H1 (cell line): Measurements from ENCODE around the gene HMCES. TPM values are rescaled to one million over a fixed set of nuclear protein-coding genes. Genes with fewer than 3 reads are reported as not detected.

Source experiments
- CTCF ChIA-PET: fragments of 300-600 bp; sonication (Branson Sonifier 250); formaldehyde crosslinking; loops from one replicate; lab custom pipeline; 2021; ENCODE audit not compliant: partially characterized antibody; lab: Charles Lee
- POLR2A ChIA-PET: fragments of 300-600 bp; sonication (Branson Sonifier 250); formaldehyde crosslinking; loops from one replicate; lab custom pipeline; 2021; ENCODE audit warnings: inconsistent platforms; ENCODE audit not compliant: partially characterized antibody; lab: Charles Lee
- DNase-seq, 2 experiments: peaks; one replicate each; pipeline versions ENCODE4 v3.0.0 to v3.0.0-alpha.2; 2010 to 2022; ENCODE audit warnings: low spot score in 2 of 2, low read depth in 1 of 2, mixed read lengths in 1 of 2
- FAIRE-seq: peaks from 2 replicates; lab custom pipeline; 2011; peaks lifted over from hg19 to GRCh38; lab: Jason Lieb, UNC
- H2AFZ ChIP-seq: 2 replicates; pipeline ENCODE4 v1.8.1; 2012; ENCODE audit warnings: low read length, inconsistent platforms
- H2AK5ac ChIP-seq: 2 replicates; pipeline ENCODE4 v1.6.1; 2013; ENCODE audit warnings: low read depth, low read length
- H2BK120ac ChIP-seq: replicated peaks from 2 replicates; pipeline ENCODE3; 2013; ENCODE audit warnings: low read depth, low read length, inconsistent platforms
- H2BK12ac ChIP-seq: 2 replicates; pipeline ENCODE4 v1.6.1; 2013; ENCODE audit warnings: low read depth, low read length
- H2BK15ac ChIP-seq: 2 replicates; pipeline ENCODE4 v1.6.1; 2013; ENCODE audit warnings: low read length
- H2BK20ac ChIP-seq: 2 replicates; pipeline ENCODE4 v1.6.1; 2013; ENCODE audit warnings: low read length
- H2BK5ac ChIP-seq: 2 replicates; pipeline ENCODE4 v1.6.1; 2013; ENCODE audit warnings: low read depth, low read length
- H3K14ac ChIP-seq: 2 replicates; pipeline ENCODE4 v1.6.1; 2013; ENCODE audit warnings: inconsistent platforms; ENCODE audit not compliant: insufficient read length
- H3K18ac ChIP-seq: 2 replicates; pipeline ENCODE4 v1.6.1; 2013; ENCODE audit warnings: low read length; ENCODE audit errors: extremely low read depth
- H3K23ac ChIP-seq: 2 replicates; pipeline ENCODE4 v1.6.1; 2013; ENCODE audit warnings: inconsistent platforms; ENCODE audit not compliant: insufficient read length
- H3K23me2 ChIP-seq: 2 replicates; pipeline ENCODE4 v1.6.1; 2013; ENCODE audit warnings: low read depth, low read length
- H3K27ac ChIP-seq: 2 replicates; pipeline ENCODE4 v1.6.1; 2011; ENCODE audit warnings: low read depth, low read length, inconsistent platforms
- H3K27me3 ChIP-seq, 4 experiments: replicated peaks in 1 of 4; 1 replicate in 1 of 4; 2 replicates in 3 of 4; pipeline versions ENCODE4 v1.6.1 to v1.8.1; 2011 to 2013; ENCODE audit warnings: low read length in 3 of 4, mild to moderate bottlenecking in 3 of 4, inconsistent platforms in 2 of 4, mixed read lengths in 2 of 4, moderate library complexity in 1 of 4; ENCODE audit not compliant: control insufficient read depth in 3 of 4, insufficient read depth in 3 of 4; ENCODE audit errors: extremely low read depth in 1 of 4
- H3K36me3 ChIP-seq, 4 experiments: 2 replicates each; pipeline versions ENCODE4 v1.6.1 to v1.8.1; 2011 to 2013; ENCODE audit warnings: mild to moderate bottlenecking in 4 of 4, low read length in 3 of 4, moderate library complexity in 2 of 4, control low read depth in 1 of 4, inconsistent platforms in 1 of 4; ENCODE audit not compliant: insufficient read depth in 4 of 4, control insufficient read depth in 2 of 4
- H3K4ac ChIP-seq: replicated peaks from 2 replicates; pipeline ENCODE3; 2013; ENCODE audit warnings: low read length, low read depth, mixed read lengths, inconsistent platforms; ENCODE audit not compliant: insufficient read length
- H3K4me1 ChIP-seq, 4 experiments: replicated peaks in 1 of 4; 1 replicate in 1 of 4; 2 replicates in 3 of 4; pipeline versions ENCODE4 v1.6.1 to v1.8.1; 2011 to 2013; ENCODE audit warnings: low read length in 3 of 4, inconsistent platforms in 2 of 4, mixed read lengths in 1 of 4; ENCODE audit not compliant: insufficient read depth in 4 of 4, control insufficient read depth in 3 of 4
- H3K4me2 ChIP-seq, 2 experiments: 2 replicates each; pipeline versions ENCODE4 v1.6.1 to v1.8.1; 2011 to 2013; ENCODE audit warnings: low read depth in 2 of 2, low read length in 2 of 2, control low read depth in 1 of 2, inconsistent platforms in 1 of 2, mild to moderate bottlenecking in 1 of 2; ENCODE audit not compliant: insufficient read depth in 1 of 2
- H3K4me3 ChIP-seq, 4 experiments: fragments of 200-600, 300-600 bp in 1 of 4; sonication (generic), shearing (Covaris generic), sonication (Bioruptor Twin) in 1 of 4; 2 replicates each; pipeline versions ENCODE4 v1.5.1 to v1.8.1; 2011 to 2016; ENCODE audit warnings: low read length in 4 of 4, low read depth in 3 of 4, control low read depth in 2 of 4, inconsistent platforms in 2 of 4, mild to moderate bottlenecking in 2 of 4, mixed read lengths in 1 of 4, moderate library complexity in 1 of 4; ENCODE audit not compliant: insufficient read depth in 2 of 4; ENCODE audit errors: extremely low read depth in 1 of 4
- H3K56ac ChIP-seq: replicated peaks from 2 replicates; pipeline ENCODE3; 2013; ENCODE audit warnings: low read depth, mild to moderate bottlenecking, mixed read lengths, low read length, inconsistent platforms; ENCODE audit not compliant: insufficient read length
- H3K79me1 ChIP-seq: 2 replicates; pipeline ENCODE4 v1.6.1; 2013; ENCODE audit warnings: low read depth, low read length, control low read depth
- H3K79me2 ChIP-seq, 2 experiments: 2 replicates each; pipeline versions ENCODE4 v1.6.1 to v1.8.1; 2012 to 2013; ENCODE audit warnings: low read length in 2 of 2, mild to moderate bottlenecking in 2 of 2, inconsistent platforms in 1 of 2; ENCODE audit not compliant: insufficient read depth in 2 of 2, control insufficient read depth in 1 of 2
- H3K9ac ChIP-seq, 4 experiments: replicated peaks in 1 of 4; 1 replicate in 1 of 4; 2 replicates in 3 of 4; pipeline versions ENCODE4 v1.6.1 to v1.8.1; 2011 to 2013; ENCODE audit warnings: low read depth in 3 of 4, low read length in 3 of 4, control low read depth in 2 of 4, mild to moderate bottlenecking in 2 of 4, moderate library complexity in 2 of 4, inconsistent platforms in 1 of 4; ENCODE audit errors: extremely low read depth in 1 of 4
- H3K9me3 ChIP-seq, 2 experiments: 2 replicates each; pipeline versions ENCODE4 v1.6.1 to v1.8.1; 2012 to 2013; ENCODE audit warnings: mild to moderate bottlenecking in 2 of 2, moderate library complexity in 2 of 2, control low read depth in 1 of 2, inconsistent platforms in 1 of 2, low read depth in 1 of 2, low read length in 1 of 2, mixed read lengths in 1 of 2; ENCODE audit not compliant: insufficient read depth in 2 of 2
- H4K20me1 ChIP-seq, 2 experiments: replicated peaks in 1 of 2; 2 replicates each; pipeline versions ENCODE3 to v1.8.1; 2011 to 2013; ENCODE audit warnings: inconsistent platforms in 2 of 2, low read length in 2 of 2, mild to moderate bottlenecking in 1 of 2; ENCODE audit not compliant: insufficient read depth in 2 of 2, control insufficient read depth in 1 of 2
- H4K5ac ChIP-seq: 2 replicates; pipeline ENCODE4 v1.6.1; 2013; ENCODE audit warnings: low read length, low read depth, mixed read lengths, inconsistent platforms; ENCODE audit not compliant: insufficient read length
- H4K8ac ChIP-seq: 2 replicates; pipeline ENCODE4 v1.8.0; 2013; ENCODE audit warnings: mild to moderate bottlenecking, moderate library complexity, low read length, inconsistent platforms; ENCODE audit not compliant: insufficient read depth; ENCODE audit errors: extremely low read depth
- H4K91ac ChIP-seq: replicated peaks from 2 replicates; pipeline ENCODE3; 2013; ENCODE audit warnings: low read length, mixed read lengths, inconsistent platforms; ENCODE audit not compliant: insufficient read length
- CTBP2 ChIP-seq: IDR thresholded peaks from 2 replicates; pipeline ENCODE4 v1.7.0; 2011; ENCODE audit warnings: borderline replicate concordance, mild to moderate bottlenecking, moderate library complexity, mixed read lengths, low read length; ENCODE audit not compliant: insufficient read depth, insufficient read length
- EP300 ChIP-seq, 2 experiments: IDR thresholded peaks; 1 replicate in 1 of 2; 2 replicates in 1 of 2; pipeline ENCODE4 v1.6.1; 2011 to 2012; ENCODE audit warnings: low read depth in 2 of 2, low read length in 2 of 2, mild to moderate bottlenecking in 2 of 2, borderline replicate concordance in 1 of 2, inconsistent platforms in 1 of 2, moderate library complexity in 1 of 2
- EZH2 ChIP-seq: fragments of 200-600 bp; sonication (generic); IDR thresholded peaks from 2 replicates; pipeline ENCODE4 v1.7.1; 2012; ENCODE audit warnings: low read depth, mild to moderate bottlenecking, moderate library complexity, low read length, inconsistent platforms; ENCODE audit not compliant: severe bottlenecking
- GTF2F1 ChIP-seq: IDR thresholded peaks from 2 replicates; pipeline ENCODE4 v1.6.1; 2012; ENCODE audit warnings: low read depth, low read length, improper control_type of control experiment, borderline replicate concordance
- HDAC6 ChIP-seq: IDR thresholded peaks from one replicate; pipeline ENCODE4 v1.7.1; 2012; ENCODE audit warnings: low read depth, mild to moderate bottlenecking, inconsistent platforms, low read length, moderate library complexity
- JUND ChIP-seq: IDR thresholded peaks from 2 replicates; pipeline ENCODE4 v1.6.1; 2011; ENCODE audit warnings: mild to moderate bottlenecking, improper control_type of control experiment, low read length
- NANOG ChIP-seq: IDR thresholded peaks from 2 replicates; pipeline ENCODE4 v1.6.1; 2011; ENCODE audit warnings: low read length, low read depth, mild to moderate bottlenecking, inconsistent platforms; ENCODE audit not compliant: insufficient read depth, poor library complexity, severe bottlenecking
- RAD21 ChIP-seq, 2 experiments: IDR thresholded peaks in 1 of 2; conservative IDR thresholded peaks in 1 of 2; 2 replicates each; pipeline ENCODE4 v1.6.1; 2011; ENCODE audit warnings: low read depth in 2 of 2, low read length in 2 of 2, improper control_type of control experiment in 1 of 2, inconsistent platforms in 1 of 2, mild to moderate bottlenecking in 1 of 2, moderate library complexity in 1 of 2
- RBBP5 ChIP-seq: IDR thresholded peaks from 2 replicates; pipeline ENCODE4 v1.7.1; 2012; ENCODE audit warnings: low read depth, mild to moderate bottlenecking, inconsistent platforms, low read length, moderate library complexity, borderline replicate concordance
- SAP30 ChIP-seq: fragments of 300-600 bp; sonication (generic); IDR thresholded peaks from 2 replicates; pipeline ENCODE4 v1.7.1; 2012; ENCODE audit warnings: low read length, moderate library complexity, mild to moderate bottlenecking, inconsistent platforms; ENCODE audit not compliant: insufficient read depth, insufficient replicate concordance
- SUZ12 ChIP-seq: fragments of 200-600 bp; sonication (generic); IDR thresholded peaks from 2 replicates; pipeline ENCODE4 v1.6.1; 2012; ENCODE audit warnings: mild to moderate bottlenecking, inconsistent platforms, low read length, moderate library complexity, mixed read lengths
- TAF1 ChIP-seq: IDR thresholded peaks from 2 replicates; pipeline ENCODE4 v1.6.1; 2011; ENCODE audit warnings: mild to moderate bottlenecking, low read depth, low read length
- WGBS, 2 experiments: shearing (Covaris generic) in 1 of 2; methylation state at CpG; one replicate each; pipeline versions ENCODE4 v1.1.6 to v1.1.7; 2013 to 2015; ENCODE audit warnings: low lambda C conversion rate in 2 of 2, mixed read lengths in 2 of 2, inconsistent platforms in 1 of 2, low coverage in 1 of 2, missing lambda C conversion rate in 1 of 2; ENCODE audit not compliant: insufficient replicate concordance in 2 of 2, insufficient coverage in 1 of 2, insufficient read length in 1 of 2; ENCODE audit errors: extremely low coverage in 1 of 2, missing lambda C conversion rate in 1 of 2; 5-methylcytosine and 5-hydroxymethylcytosine counted together
- polyA plus RNA-seq, 7 experiments: library from polyadenylated mRNA; depleted of rRNA in 3 of 7; stranded (reverse) in 5 of 7; unstranded in 2 of 7; fragments of >200 nt in 5 of 7; fragments of 200-250 nt in 2 of 7; gene quantifications; 1 replicate in 5 of 7; 2 replicates in 1 of 7; 4 replicates in 1 of 7; pipeline versions ENCODE4 v1.2.1 to v1.2.3, GENCODE V29; 2011 to 2013; ENCODE audit warnings: missing spikeins in 2 of 7, mixed read lengths in 2 of 7
- total RNA-seq: library from RNA; stranded (reverse); fragmentation: NEBNext Ultra II Directional; extraction: Animal tissue kit (Norgen Biotek cat#: 25700); gene quantifications from 2 replicates; pipeline ENCODE4 v1.2.1, GENCODE V29; 2021

The HMCES gene
- total and polyA plus RNA-seq, 2 of the 8 experiments (the other 6 are each of a cell fraction or from before 2014, with no cell fraction given), result 27.6 to 49.5 TPM

DNA sequence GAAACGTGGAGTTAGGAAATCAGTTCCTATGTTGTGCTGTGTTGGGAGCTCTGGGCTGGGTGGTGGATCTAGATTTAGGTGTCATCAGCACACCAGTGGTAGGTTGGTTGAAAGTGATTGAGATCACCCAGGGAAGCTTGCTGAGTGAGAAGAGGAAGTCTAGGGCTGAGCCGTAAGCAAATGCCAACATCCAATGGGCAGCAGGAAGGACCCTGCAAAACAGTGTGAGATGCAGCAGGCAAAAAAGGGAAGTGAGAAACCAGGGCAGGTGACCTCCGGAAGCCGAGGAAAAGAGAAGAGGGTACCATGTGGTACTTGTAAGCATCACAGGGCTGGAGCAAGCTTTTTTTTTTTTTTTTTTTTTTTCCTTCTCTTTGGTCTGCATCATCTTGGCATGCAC, 45.1 kb upstream of the HMCES start:
- POLR2A ChIA-PET, result interaction anchor here (1.0 to 2.3 kb wide), 5 partner anchors 50 to 113 kb away, joined by 3 to 6 read pairs (median 3); partner anchors contain the start of gene CNBP
- TF ChIP-seq RBBP5 (no peak), GTF2F1 (no peak), EZH2 (no peak), EP300 (IDR thresholded peaks at IDR 0.05; ENCODE audit: borderline replicate concordance in 1 of 2, low read depth in 2 of 2, low read length in 2 of 2) (no peak), JUND (no peak), SUZ12 (no peak), RAD21 (IDR thresholded peaks at IDR 0.05 in 1 of 2, conservative IDR thresholded peaks at IDR 0.05 in 1 of 2; ENCODE audit: low read depth in 2 of 2, low read length in 2 of 2) (no peak), TAF1 (no peak), NANOG (no peak), HDAC6 (no peak), SAP30 (no peak), CTBP2 (no peak)

More for the DNA sequence above, 45.1 kb upstream of the HMCES start:
- no peaks in the 10 kb centered on the region for H3K79me1 ChIP-seq
- H3K36me3 ChIP-seq, result no peaks in the 10 kb centered on the region
- no peak overlapping the region for H3K9ac ChIP-seq
- H2BK5ac ChIP-seq, result no peak overlapping the region
- H3K23ac ChIP-seq, result no peak overlapping the region
- no peak for DNase-seq
- no peak overlapping the region for H3K27ac ChIP-seq
- H2BK15ac ChIP-seq, result 0 out of 2 replicates have a peak overlapping the region, but pooled peaks have one; percentile 36
- H4K5ac ChIP-seq, result no peak overlapping the region
- peaks cover 0 to 6% (median 6%) of the 10 kb centered on the region in 4 experiments; a peak in 6 of 7 replicates for H3K4me1 ChIP-seq
- no peaks in the 10 kb centered on the region for H3K23me2 ChIP-seq
- H4K8ac ChIP-seq, result no peak overlapping the region
- no peak overlapping the region for H3K4me2 ChIP-seq
- H3K14ac ChIP-seq, result no peak overlapping the region
- H3K79me2 ChIP-seq, result no peaks in the 10 kb centered on the region
- no peak overlapping the region for H2BK120ac ChIP-seq
- 0 out of 2 replicates have a peak overlapping the region, but pooled peaks have one; percentile 5 for H2AK5ac ChIP-seq
- no peak for FAIRE-seq
- H2BK12ac ChIP-seq, result peak overlapping the region; percentile 53; the same call in 1 of the 2 replicates
- no peak overlapping the region for H3K56ac ChIP-seq
- no peaks in the 10 kb centered on the region; a peak in 1 of 7 replicates for H3K27me3 ChIP-seq
- no peak overlapping the region; the same call in 1 of the 2 replicates for H2BK20ac ChIP-seq
- H4K20me1 ChIP-seq, result no peaks in the 10 kb centered on the region
- H4K91ac ChIP-seq, result no peak overlapping the region
- WGBS, 2 experiments, result 86% methylated on average over 4 of the region's 4 CpGs; no CpG with 5 or more reads in 1 of the 2 experiments
- H3K4ac ChIP-seq, result no peak overlapping the region
- H3K4me3 ChIP-seq, result no peak overlapping the region
- peak overlapping the region; percentile 85 for H2AFZ ChIP-seq
- CTCF ChIA-PET, result interaction anchor here (0.9 to 3.9 kb wide), 4 partner anchors 10 to 263 kb away, joined by 3 to 35 read pairs (median 4); no protein-coding TSS in a partner anchor
- H3K18ac ChIP-seq, result no peak overlapping the region
- H3K9me3 ChIP-seq, result no peaks in the 10 kb centered on the region
